ENCODE measurements around the gene ZNF8. TPM values are rescaled to one million over a fixed set of nuclear protein-coding genes. Genes with fewer than 3 reads are reported as not detected.

The ZNF8 gene
- total RNA-seq (1 to 10 TPM; 1.5 to 2.5 (median 2.0) TPM), polyA plus RNA-seq (1 to 10 TPM in 1 of 3 donors, under 1 TPM in 2; 0.35 to 1.3 (median 0.86) TPM)
- long read RNA-seq, donor 1: 0 reads
- long read RNA-seq, donor 2, full-length matches to known transcripts: 1 of 1 reads
- long read RNA-seq, donor 2, partial matches to known transcripts: 0 of 1 reads
- long read RNA-seq, donor 2, other reads (novel, unspliced or antisense): 0 of 1 reads

- DNase-seq (peak; percentile 96 to 97), ATAC-seq (peak; percentile 95 to 98 (median 96))
- Histone ChIP-seq H3K9me3 (peaks cover 32% of the 10 kb centered on the region), H3K36me3 (ENCODE audit: insufficient read depth in 1 of 2, low read depth in 1 of 2) (peaks cover 2% of the 10 kb centered on the region in 2 donors), H3K27me3 (ENCODE audit: insufficient read depth in 3 of 3, low read length in 2 of 3) (no peaks in the 10 kb centered on the region), H3K4me1 (no peaks in the 10 kb centered on the region), H3K27ac (peak within 1 kb of the TSS; percentile 81), H3K4me3 (peak within 1 kb of the TSS; percentile 93)
- no peak for TF ChIP-seq CTCF (IDR thresholded peaks at IDR 0.05)
- WGBS, 3 donors: 0 to 1% (median 0%) methylated on average over 38 to 42 of the region's 42 CpGs
- intact Hi-C loops (cut with DNase I): no loop called here
These were observed at the start of gene ZNF8 for GRCh38 chr19:58278541-58279041. TSS of gene ZNF8 (plus strand) at chr19:58278955. CDS start at chr19:58279082, 127 bp downstream.

GRCh38 chr19:58229255-58229639 is 49.5 kb upstream of the ZNF8 start:
- TF ChIP-seq CTCF (IDR thresholded peaks at IDR 0.05): no peak
- H3K27me3 ChIP-seq (ENCODE audit: insufficient read depth in 3 of 3, low read length in 2 of 3): no peaks in the 10 kb centered on the region
- H3K36me3 ChIP-seq (ENCODE audit: insufficient read depth in 1 of 2, low read depth in 1 of 2): peaks cover 15 to 48% of the 10 kb centered on the region in 2 donors
- intact Hi-C loops (cut with DNase I): no loop called here
- peak overlapping the region; percentile 76 for H3K27ac ChIP-seq
- peaks cover 8% of the 10 kb centered on the region for H3K4me1 ChIP-seq
- H3K4me3 ChIP-seq: peak overlapping the region; percentile 92
- DNase-seq (no peak), ATAC-seq (peak in 2 of 4 donors; percentile 11 to 41)
- WGBS, 3 donors: 6 to 16% (median 12%) methylated on average over 8 to 13 of the region's 13 CpGs
- peaks cover 66% of the 10 kb centered on the region for H3K9me3 ChIP-seq

- H3K4me3 ChIP-seq: no peak overlapping the region
- TF ChIP-seq CTCF (IDR thresholded peaks at IDR 0.05): no peak
- H3K9me3 ChIP-seq: peaks cover 64% of the 10 kb centered on the region
- H3K27me3 ChIP-seq (ENCODE audit: insufficient read depth in 3 of 3, low read length in 2 of 3): no peaks in the 10 kb centered on the region
- H3K36me3 ChIP-seq (ENCODE audit: insufficient read depth in 1 of 2, low read depth in 1 of 2): peaks cover 17 to 58% of the 10 kb centered on the region in 2 donors
- H3K4me1 ChIP-seq: no peaks in the 10 kb centered on the region
- DNase-seq (no peak), ATAC-seq (no peak)
- H3K27ac ChIP-seq: no peak overlapping the region
- WGBS, 3 donors: 97 to 99% (median 99%) methylated on average over 10 of the region's 10 CpGs
- intact Hi-C loops (cut with DNase I): no loop called here
These were observed 41.4 kb upstream of the ZNF8 start for GRCh38 chr19:58237324-58237723.

- no peak overlapping the region for H3K4me3 ChIP-seq
- peaks cover 81% of the 10 kb centered on the region for H3K9me3 ChIP-seq
- 97 to 98% (median 98%) methylated on average over 6 of the region's 6 CpGs for WGBS, 3 donors
- peaks cover 42 to 63% of the 10 kb centered on the region in 2 donors for H3K36me3 ChIP-seq (ENCODE audit: insufficient read depth in 1 of 2, low read depth in 1 of 2)
- DNase-seq: no peak
- intact Hi-C loops (cut with DNase I): no loop called here
- H3K4me1 ChIP-seq: no peaks in the 10 kb centered on the region
- no peak for TF ChIP-seq CTCF (IDR thresholded peaks at IDR 0.05)
- H3K27ac ChIP-seq: no peak overlapping the region
- no peaks in the 10 kb centered on the region for H3K27me3 ChIP-seq (ENCODE audit: insufficient read depth in 3 of 3, low read length in 2 of 3)
- no peak for ATAC-seq
These were observed 35.4 kb upstream of the ZNF8 start for GRCh38 chr19:58243351-58243750.
